ENCODE measurements around the gene VWDE.
A peak's percentile ranks its signal among the peaks of the same experiment; 100 is the strongest.

VWDE gene

GRCh38 chr7:12281038-12281437, 122.6 kb downstream of the VWDE start:
- DNase-seq = peak; percentile 60

Measured in suppressor macrophage treated with lipopolysaccharide for 4 hours (primary cell).